Gastroesophageal sphincter (tissue), 3 donors: ENCODE data around the gene RALGAPA1.

ENCODE experiments used
- CTCF ChIP-seq, 4 experiments: fragments of 200-600 bp in 2 of 4; fragments of 450-650 bp in 2 of 4; sonication (generic) in 1 of 4; IDR thresholded peaks; one replicate each; pipeline ENCODE4 v1.5.1; 2017 to 2019; ENCODE audit warnings: antibody characterized with exemption in 4 of 4, mild to moderate bottlenecking in 2 of 4, moderate library complexity in 2 of 4
- POLR2A ChIP-seq, 2 donors: fragments of 450-650 bp; IDR thresholded peaks; one replicate each; pipeline ENCODE4 v1.6.1; 2017; ENCODE audit warnings: antibody characterized with exemption in 2 of 2, mild to moderate bottlenecking in 2 of 2, moderate library complexity in 1 of 2
- POLR2AphosphoS5 ChIP-seq: sonication (generic); formaldehyde crosslinking; IDR thresholded peaks from one replicate; pipeline ENCODE4 v1.6.1; 2017; ENCODE audit warnings: antibody characterized with exemption

- no peak for TF ChIP-seq CTCF (IDR thresholded peaks at IDR 0.05)
- TF ChIP-seq POLR2A (IDR thresholded peaks at IDR 0.05) = no peak
- TF ChIP-seq POLR2AphosphoS5 = no peak
These were observed 171.2 kb downstream of the RALGAPA1 start for GRCh38 chr14:35637851-35638250.
